Hematopoietic multipotent progenitor cell (in vitro differentiated cells): ENCODE measurements around the gene ADH1B. TPM values are rescaled to one million over a fixed set of nuclear protein-coding genes. Genes with fewer than 3 reads are reported as not detected.
"Not testable (repeated sequence)": the region's sequence is repeated elsewhere in the genome, so short reads cannot be mapped to it uniquely, and the experiment has no call there.

Source experiments
- DNase-seq, 3 donors: peaks; one replicate each; pipeline ENCODE4 v3.0.0-alpha.2; 2011 to 2015; ENCODE audit warnings: low read depth in 2 of 3, low spot score in 2 of 3
- total RNA-seq: library from RNA; depleted of rRNA; stranded (reverse); fragments of >200 nt; gene quantifications from one replicate; pipeline ENCODE4 v1.2.3, GENCODE V29; 2012

Gene ADH1B
- total RNA-seq, 1 donor, result under 0.01 TPM

- DNase-seq, result no peak
Observed at GRCh38 chr4:99324979-99325378, 3.8 kb upstream of the ADH1B start.

GRCh38 chr4:99324361-99324760, 3.2 kb upstream of the ADH1B start:
- DNase-seq, result no peak

GRCh38 chr4:99323756-99324155, 2.6 kb upstream of the ADH1B start:
- no peak for DNase-seq

GRCh38 chr4:99317811-99318210, 3.4 kb downstream of the ADH1B start:
- not testable (repeated sequence) for DNase-seq

GRCh38 chr4:99317354-99317753, 3.8 kb downstream of the ADH1B start:
- DNase-seq, result no peak

GRCh38 chr4:99315839-99316238, 5.4 kb downstream of the ADH1B start:
- no peak for DNase-seq

- DNase-seq, result no peak
Observed at GRCh38 chr4:99314211-99314610, 7.0 kb downstream of the ADH1B start.

GRCh38 chr4:99310389-99310788, 10.8 kb downstream of the ADH1B start:
- DNase-seq, result no peak

- no peak for DNase-seq
Observed at GRCh38 chr4:99305638-99306400, 15.4 kb downstream of the ADH1B start.

- DNase-seq, result no peak
Observed at GRCh38 chr4:99301376-99302164, 19.6 kb downstream of the ADH1B start.

GRCh38 chr4:99300934-99301333, 20.3 kb downstream of the ADH1B start:
- no peak for DNase-seq

- DNase-seq, result no peak
Observed at GRCh38 chr4:99293357-99293756, 27.8 kb downstream of the ADH1B start.

GRCh38 chr4:99290848-99291786, 30.1 kb downstream of the ADH1B start, which contains the start of gene ADH1A:
Gene ADH1A, minus strand, starts transcription at chr4:99290985. Its CDS starts 71 bp downstream, at chr4:99290914.
- DNase-seq, result no peak

GRCh38 chr4:99285387-99285786, 35.8 kb downstream of the ADH1B start:
- no peak for DNase-seq

- no peak for DNase-seq
Observed at GRCh38 chr4:99282731-99283130, 38.5 kb downstream of the ADH1B start.

GRCh38 chr4:99281261-99281660, 39.9 kb downstream of the ADH1B start:
- DNase-seq, result no peak

- no peak for DNase-seq
Observed at GRCh38 chr4:99276417-99276816, 44.8 kb downstream of the ADH1B start.

GRCh38 chr4:99275885-99276284, 45.3 kb downstream of the ADH1B start:
- DNase-seq, result no peak

GRCh38 chr4:99275050-99275449, 46.2 kb downstream of the ADH1B start:
- DNase-seq, result no peak

GRCh38 chr4:99273704-99274103, 47.5 kb downstream of the ADH1B start:
- no peak for DNase-seq

- no peak for DNase-seq
Observed at GRCh38 chr4:99264927-99265326, 56.3 kb downstream of the ADH1B start.
